Esophagus squamous epithelium (tissue), 4 donors: ENCODE measurements around the gene MRAP2.

Experiments used
- CTCF ChIP-seq, 6 experiments: fragments of 450-650 bp in 4 of 6; fragments of 200-600 bp in 2 of 6; sonication (generic) in 2 of 6; IDR thresholded peaks; one replicate each; pipeline ENCODE4 v1.5.1; 2016 to 2019; ENCODE audit warnings: antibody characterized with exemption in 6 of 6, mild to moderate bottlenecking in 4 of 6, moderate library complexity in 4 of 6
- POLR2A ChIP-seq, 4 donors: fragments of 450-650 bp; IDR thresholded peaks; one replicate each; pipeline ENCODE4 v1.6.1; 2017; ENCODE audit warnings: antibody characterized with exemption in 4 of 4, mild to moderate bottlenecking in 4 of 4, moderate library complexity in 3 of 4

DNA sequence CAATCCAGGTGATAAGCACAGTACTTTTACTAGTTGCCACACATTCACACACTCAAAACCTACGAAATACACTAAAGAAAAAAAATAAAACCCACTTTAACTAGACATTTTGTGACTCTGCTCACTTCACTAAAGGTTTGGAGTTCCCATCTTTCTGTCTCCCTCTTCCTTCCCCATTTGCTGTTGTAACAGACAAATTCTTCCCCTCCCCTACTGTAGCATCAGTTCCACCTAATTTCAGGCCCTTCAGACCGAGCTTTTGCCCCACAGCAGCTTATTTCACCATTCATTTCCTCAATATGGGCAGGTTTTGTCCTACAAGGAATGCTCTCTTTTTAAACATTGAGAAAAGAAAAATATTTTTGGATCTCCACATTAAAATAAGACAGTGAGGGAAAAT lies 31.3 kb upstream of the MRAP2 start:
- TF ChIP-seq CTCF (IDR thresholded peaks at IDR 0.05) (no peak), POLR2A (IDR thresholded peaks at IDR 0.05) (no peak)
